HuH-7.5 (cell line): ENCODE results near the gene SPDYE3.

Source experiments
- DNase-seq: peaks from one replicate; pipeline ENCODE4 v3.0.0; 2011; ENCODE audit warnings: low spot score

Gene SPDYE3

GRCh38 chr7:100370746-100371145, 63.2 kb downstream of the SPDYE3 start:
- DNase-seq, result no peak

- no peak for DNase-seq
Observed at GRCh38 chr7:100371561-100372171, 64.2 kb downstream of the SPDYE3 start.
